ENCODE measurements around the gene TGFBR2. TPM values are rescaled to one million over a fixed set of nuclear protein-coding genes. Genes with fewer than 3 reads are reported as not detected.

Gene TGFBR2
- total RNA-seq, 1 experiment from 2014 or later: 22.5 TPM

GRCh38 chr3:30661098-30661873, 54.9 kb downstream of the TGFBR2 start:
- Histone ChIP-seq H3K9me2 (ENCODE audit: insufficient read depth) (no peaks in the 10 kb centered on the region), H3K27me3 (ENCODE audit: insufficient read depth, low read length) (no peaks in the 10 kb centered on the region), H3K4me1 (ENCODE audit: control insufficient read depth in 1 of 2, insufficient read depth in 2 of 2, low read length in 2 of 2) (peaks cover 80 to 85% of the 10 kb centered on the region in 2 experiments), H2AFZ (ENCODE audit: low read depth, low read length, poor library complexity, severe bottlenecking) (no peak overlapping the region), H3K9ac (ENCODE audit: low read length) (no peak overlapping the region), H3K36me3 (ENCODE audit: control insufficient read depth in 1 of 2, insufficient read depth in 2 of 2, low read length in 2 of 2) (peaks cover 9 to 35% of the 10 kb centered on the region in 2 experiments; a peak in 2 of 4 replicates), H3K4me2 (ENCODE audit: low read length) (0 out of 2 replicates have a peak overlapping the region, but pooled peaks have one; percentile 85), H3K27ac (ENCODE audit: low read depth, low read length) (peak overlapping the region; percentile 99; the same call in 1 of the 2 replicates), H4K20me1 (ENCODE audit: insufficient read depth) (peaks cover 6% of the 10 kb centered on the region), H3K79me2 (ENCODE audit: insufficient read depth, low read length) (peaks cover 82% of the 10 kb centered on the region), H3K4me3 (replicated peaks in 1 of 2; ENCODE audit: low read depth in 1 of 2, low read length in 2 of 2) (no peak overlapping the region), H3K9me3 (ENCODE audit: control insufficient read depth in 1 of 2, insufficient read depth in 1 of 2, low read depth in 1 of 2, low read length in 2 of 2) (no peaks in the 10 kb centered on the region)
- no peak for ATAC-seq
- TF ChIP-seq EGR1 (IDR thresholded peaks at IDR 0.05; ENCODE audit: low read depth) (no peak), ZFX (IDR thresholded peaks at IDR 0.05) (no peak), POLR2A (IDR thresholded peaks at IDR 0.05; ENCODE audit: borderline replicate concordance, extremely low read depth, insufficient read depth, insufficient read length) (no peak), SP1 (IDR thresholded peaks at IDR 0.05; ENCODE audit: low read depth) (no peak), CBX3 (IDR thresholded peaks at IDR 0.05; ENCODE audit: low read depth) (no peak), JUND (IDR thresholded peaks at IDR 0.05) (no peak), FOSL1 (IDR thresholded peaks at IDR 0.05; ENCODE audit: low read depth) (no peak), ZNF274 (IDR thresholded peaks at IDR 0.05; ENCODE audit: low read depth, low read length) (no peak), ELF1 (IDR thresholded peaks at IDR 0.05; ENCODE audit: borderline replicate concordance, low read depth) (no peak), RAD21 (IDR thresholded peaks at IDR 0.05; ENCODE audit: low read depth) (no peak), POLR2AphosphoS5 (IDR thresholded peaks at IDR 0.05; ENCODE audit: low read depth, low read length) (no peak), EZH2 (IDR thresholded peaks at IDR 0.05) (no peak), ZBTB33 (IDR thresholded peaks at IDR 0.05; ENCODE audit: extremely low read depth, insufficient replicate concordance, low read length) (no peak), SRF (IDR thresholded peaks at IDR 0.05; ENCODE audit: low read depth) (no peak), TCF7L2 (IDR thresholded peaks at IDR 0.05; ENCODE audit: borderline replicate concordance, extremely low read depth, insufficient read depth, insufficient read length) (no peak)
- TF ChIP-seq, protein P1, sequence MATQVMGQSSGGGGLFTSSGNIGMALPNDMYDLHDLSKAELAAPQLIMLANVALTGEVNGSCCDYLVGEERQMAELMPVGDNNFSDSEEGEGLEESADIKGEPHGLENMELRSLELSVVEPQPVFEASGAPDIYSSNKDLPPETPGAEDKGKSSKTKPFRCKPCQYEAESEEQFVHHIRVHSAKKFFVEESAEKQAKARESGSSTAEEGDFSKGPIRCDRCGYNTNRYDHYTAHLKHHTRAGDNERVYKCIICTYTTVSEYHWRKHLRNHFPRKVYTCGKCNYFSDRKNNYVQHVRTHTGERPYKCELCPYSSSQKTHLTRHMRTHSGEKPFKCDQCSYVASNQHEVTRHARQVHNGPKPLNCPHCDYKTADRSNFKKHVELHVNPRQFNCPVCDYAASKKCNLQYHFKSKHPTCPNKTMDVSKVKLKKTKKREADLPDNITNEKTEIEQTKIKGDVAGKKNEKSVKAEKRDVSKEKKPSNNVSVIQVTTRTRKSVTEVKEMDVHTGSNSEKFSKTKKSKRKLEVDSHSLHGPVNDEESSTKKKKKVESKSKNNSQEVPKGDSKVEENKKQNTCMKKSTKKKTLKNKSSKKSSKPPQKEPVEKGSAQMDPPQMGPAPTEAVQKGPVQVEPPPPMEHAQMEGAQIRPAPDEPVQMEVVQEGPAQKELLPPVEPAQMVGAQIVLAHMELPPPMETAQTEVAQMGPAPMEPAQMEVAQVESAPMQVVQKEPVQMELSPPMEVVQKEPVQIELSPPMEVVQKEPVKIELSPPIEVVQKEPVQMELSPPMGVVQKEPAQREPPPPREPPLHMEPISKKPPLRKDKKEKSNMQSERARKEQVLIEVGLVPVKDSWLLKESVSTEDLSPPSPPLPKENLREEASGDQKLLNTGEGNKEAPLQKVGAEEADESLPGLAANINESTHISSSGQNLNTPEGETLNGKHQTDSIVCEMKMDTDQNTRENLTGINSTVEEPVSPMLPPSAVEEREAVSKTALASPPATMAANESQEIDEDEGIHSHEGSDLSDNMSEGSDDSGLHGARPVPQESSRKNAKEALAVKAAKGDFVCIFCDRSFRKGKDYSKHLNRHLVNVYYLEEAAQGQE (IDR thresholded peaks at IDR 0.05; ENCODE audit: low read depth): no peak
- TF ChIP-seq, protein P2, sequence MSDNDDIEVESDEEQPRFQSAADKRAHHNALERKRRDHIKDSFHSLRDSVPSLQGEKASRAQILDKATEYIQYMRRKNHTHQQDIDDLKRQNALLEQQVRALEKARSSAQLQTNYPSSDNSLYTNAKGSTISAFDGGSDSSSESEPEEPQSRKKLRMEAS (IDR thresholded peaks at IDR 0.05): no peak
- TF ChIP-seq, protein P3, sequence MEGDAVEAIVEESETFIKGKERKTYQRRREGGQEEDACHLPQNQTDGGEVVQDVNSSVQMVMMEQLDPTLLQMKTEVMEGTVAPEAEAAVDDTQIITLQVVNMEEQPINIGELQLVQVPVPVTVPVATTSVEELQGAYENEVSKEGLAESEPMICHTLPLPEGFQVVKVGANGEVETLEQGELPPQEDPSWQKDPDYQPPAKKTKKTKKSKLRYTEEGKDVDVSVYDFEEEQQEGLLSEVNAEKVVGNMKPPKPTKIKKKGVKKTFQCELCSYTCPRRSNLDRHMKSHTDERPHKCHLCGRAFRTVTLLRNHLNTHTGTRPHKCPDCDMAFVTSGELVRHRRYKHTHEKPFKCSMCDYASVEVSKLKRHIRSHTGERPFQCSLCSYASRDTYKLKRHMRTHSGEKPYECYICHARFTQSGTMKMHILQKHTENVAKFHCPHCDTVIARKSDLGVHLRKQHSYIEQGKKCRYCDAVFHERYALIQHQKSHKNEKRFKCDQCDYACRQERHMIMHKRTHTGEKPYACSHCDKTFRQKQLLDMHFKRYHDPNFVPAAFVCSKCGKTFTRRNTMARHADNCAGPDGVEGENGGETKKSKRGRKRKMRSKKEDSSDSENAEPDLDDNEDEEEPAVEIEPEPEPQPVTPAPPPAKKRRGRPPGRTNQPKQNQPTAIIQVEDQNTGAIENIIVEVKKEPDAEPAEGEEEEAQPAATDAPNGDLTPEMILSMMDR (IDR thresholded peaks at IDR 0.05 in 2 of 3, conservative IDR thresholded peaks at IDR 0.05 in 1 of 3; ENCODE audit: borderline replicate concordance in 1 of 3, insufficient read depth in 1 of 3, low read depth in 2 of 3, low read length in 2 of 3): no peak
- TF ChIP-seq, protein P4, sequence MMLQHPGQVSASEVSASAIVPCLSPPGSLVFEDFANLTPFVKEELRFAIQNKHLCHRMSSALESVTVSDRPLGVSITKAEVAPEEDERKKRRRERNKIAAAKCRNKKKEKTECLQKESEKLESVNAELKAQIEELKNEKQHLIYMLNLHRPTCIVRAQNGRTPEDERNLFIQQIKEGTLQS (IDR thresholded peaks at IDR 0.05): no peak
- intact Hi-C loops (cut with micrococcal nuclease): no loop called here
- DNase-seq (ENCODE audit: low read depth, low spot score): no peak
- RAD21 ChIA-PET (ENCODE audit: low non-redundant PET in 1 of 2, low total read pairs in 2 of 2, uncharacterized antibody in 2 of 2, unreplicated experiment in 2 of 2): no interaction called here
- CTCF ChIA-PET: no interaction called here
- BruUV-seq (replicated peaks): no TSS peak
- POLR2A ChIA-PET: no interaction called here
